Measurements from ENCODE around the gene NFX1. TPM values are rescaled to one million over a fixed set of nuclear protein-coding genes. Genes with fewer than 3 reads are reported as not detected.
"Not testable (repeated sequence)": the region's sequence is repeated elsewhere in the genome, so short reads cannot be mapped to it uniquely, and the experiment has no call there.

Gene NFX1
- total RNA-seq, 6 donors from 2014 or later, result 37.0 to 75.4 (median 54.1) TPM

- DNase-seq, result no peak
- no peaks in the 10 kb centered on the region for H3K27me3 ChIP-seq
- WGBS, 2 donors, result 82 to 100% methylated on average over 3 to 4 of the region's 4 CpGs
- TF ChIP-seq POLR2A (IDR thresholded peaks at IDR 0.05) (no peak), POLR2AphosphoS5 (IDR thresholded peaks at IDR 0.05) (no peak), EP300 (IDR thresholded peaks at IDR 0.05) (no peak), CTCF (IDR thresholded peaks at IDR 0.05) (no peak)
- H3K4me1 ChIP-seq, result peaks cover 4 to 25% (median 12%) of the 10 kb centered on the region in 4 donors
- H3K27ac ChIP-seq, result peak overlapping the region in 1 of 4 donors; percentile 70
- H3K9me3 ChIP-seq, result no peaks in the 10 kb centered on the region
- peaks cover 12 to 41% (median 29%) of the 10 kb centered on the region in 4 donors for H3K36me3 ChIP-seq
- no peak overlapping the region for H3K4me3 ChIP-seq
- no peak for ATAC-seq (ENCODE audit: low FRiP score in 2 of 2)
Measured at GRCh38 chr9:33351547-33351946, 61.2 kb downstream of the NFX1 start.

- 39 to 40% methylated on average over 5 of the region's 5 CpGs for WGBS, 2 donors
- peak overlapping the region; percentile 33 to 56 (median 41) for H3K27ac ChIP-seq
- TF ChIP-seq POLR2AphosphoS5 (IDR thresholded peaks at IDR 0.05), result no peak
- H3K4me3 ChIP-seq, result no peak overlapping the region
- peaks cover 0 to 28% (median 8%) of the 10 kb centered on the region in 4 donors for H3K36me3 ChIP-seq
- H3K9me3 ChIP-seq, result no peaks in the 10 kb centered on the region
- H3K4me1 ChIP-seq, result peaks cover 4 to 23% (median 12%) of the 10 kb centered on the region in 4 donors
- no peaks in the 10 kb centered on the region for H3K27me3 ChIP-seq
- DNase-seq (no peak), ATAC-seq (ENCODE audit: low FRiP score in 2 of 2) (peak in 1 of 2 donors; percentile 20)
Measured at GRCh38 chr9:33354651-33355211, 64.4 kb downstream of the NFX1 start.

GRCh38 chr9:33355933-33356332 is 65.6 kb downstream of the NFX1 start:
- no peak for TF ChIP-seq CTCF (IDR thresholded peaks at IDR 0.05)
- TF ChIP-seq EP300 (IDR thresholded peaks at IDR 0.05), result no peak
- TF ChIP-seq POLR2AphosphoS5 (IDR thresholded peaks at IDR 0.05), result no peak
- no peak for TF ChIP-seq POLR2A (IDR thresholded peaks at IDR 0.05)
- 100% methylated on average over 1 of the region's 1 CpG for WGBS, 2 donors

GRCh38 chr9:33358641-33359040 is 68.3 kb downstream of the NFX1 start:
- H3K27ac ChIP-seq; H3K4me3 ChIP-seq; H3K9me3 ChIP-seq; DNase-seq; H3K27me3 ChIP-seq; ATAC-seq (ENCODE audit: low FRiP score in 2 of 2): not testable (repeated sequence)
- H3K36me3 ChIP-seq, result peaks cover 0 to 40% (median 8%) of the 10 kb centered on the region in 4 donors
- WGBS, 2 donors, result 95 to 98% methylated on average over 3 of the region's 3 CpGs
- peaks cover 4 to 12% (median 10%) of the 10 kb centered on the region in 4 donors for H3K4me1 ChIP-seq

More at GRCh38 chr9:33355933-33356332, 65.6 kb downstream of the NFX1 start:
- H3K27ac ChIP-seq, result no peak overlapping the region
- H3K9me3 ChIP-seq, result no peaks in the 10 kb centered on the region
- no peak for ATAC-seq (ENCODE audit: low FRiP score in 2 of 2)
- no peak for DNase-seq
- peaks cover 0 to 31% (median 8%) of the 10 kb centered on the region in 4 donors for H3K36me3 ChIP-seq
- H3K27me3 ChIP-seq, result no peaks in the 10 kb centered on the region
- H3K4me1 ChIP-seq, result peaks cover 4 to 12% (median 10%) of the 10 kb centered on the region in 4 donors
- no peak overlapping the region for H3K4me3 ChIP-seq

- Histone ChIP-seq H3K4me3 (no peak overlapping the region), H3K4me1 (no peaks in the 10 kb centered on the region), H3K36me3 (peaks cover 17 to 68% (median 50%) of the 10 kb centered on the region in 4 donors), H3K27me3 (no peaks in the 10 kb centered on the region), H3K27ac (no peak overlapping the region), H3K9me3 (no peaks in the 10 kb centered on the region)
- 92 to 96% methylated on average over 2 of the region's 2 CpGs for WGBS, 2 donors
- ATAC-seq (ENCODE audit: low FRiP score in 2 of 2) (no peak), DNase-seq (no peak)
- TF ChIP-seq EP300 (IDR thresholded peaks at IDR 0.05) (no peak), CTCF (IDR thresholded peaks at IDR 0.05) (no peak), POLR2AphosphoS5 (IDR thresholded peaks at IDR 0.05) (no peak), POLR2A (IDR thresholded peaks at IDR 0.05) (no peak)
Measured at GRCh38 chr9:33364127-33364526, 73.8 kb downstream of the NFX1 start.

GRCh38 chr9:33364814-33365213 is 74.5 kb downstream of the NFX1 start:
- peaks cover 17 to 74% (median 54%) of the 10 kb centered on the region in 4 donors for H3K36me3 ChIP-seq
- H3K9me3 ChIP-seq; H3K27ac ChIP-seq; H3K4me1 ChIP-seq; ATAC-seq (ENCODE audit: low FRiP score in 2 of 2); DNase-seq; H3K4me3 ChIP-seq; H3K27me3 ChIP-seq: not testable (repeated sequence)
- 94% methylated on average over 4 of the region's 4 CpGs for WGBS, 2 donors

Data from upper lobe of left lung (tissue), 6 donors.